SHP77 (cell line): ENCODE results near the gene KCNH2.
"Not testable (repeated sequence)": the region's sequence is repeated elsewhere in the genome, so short reads cannot be mapped to it uniquely, and the experiment has no call there.

Experiments used
- DNase-seq, 2 experiments: peaks; one replicate each; lab custom pipeline; 2025; lab: John Stamatoyannopoulos, UW

KCNH2 gene

GRCh38 chr7:150978126-150978789 lies at the start of gene KCNH2:
TSS of gene KCNH2 (minus strand) at chr7:150978321. CDS start at chr7:150977913, 408 bp downstream.
- peak; percentile 74 to 80 for DNase-seq

GRCh38 chr7:151027728-151028130 lies 49.6 kb upstream of the KCNH2 start:
- not testable (repeated sequence) for DNase-seq

GRCh38 chr7:151026771-151027727 lies 48.9 kb upstream of the KCNH2 start:
- DNase-seq, result not testable (repeated sequence)

GRCh38 chr7:151025924-151026671 lies 48.0 kb upstream of the KCNH2 start:
- DNase-seq, result no peak

- no peak for DNase-seq
These were observed 46.4 kb upstream of the KCNH2 start, which contains the start of gene ATG9B for GRCh38 chr7:151024435-151025056. TSS of gene ATG9B (minus strand) at chr7:151024494. CDS start at chr7:151024423, 71 bp downstream.

GRCh38 chr7:151023232-151023631 lies 45.1 kb upstream of the KCNH2 start:
- no peak for DNase-seq

- no peak for DNase-seq
These were observed 42.1 kb upstream of the KCNH2 start for GRCh38 chr7:151020231-151020630.

GRCh38 chr7:151019130-151019447 lies 41.0 kb upstream of the KCNH2 start:
- no peak for DNase-seq

- DNase-seq, result no peak
These were observed 40.5 kb upstream of the KCNH2 start for GRCh38 chr7:151018421-151019129.

GRCh38 chr7:151017953-151018420 lies 39.9 kb upstream of the KCNH2 start:
- peak; percentile 32 to 49 for DNase-seq

- DNase-seq, result no peak
These were observed 39.3 kb upstream of the KCNH2 start for GRCh38 chr7:151017370-151017952.

GRCh38 chr7:151016942-151017341 lies 38.8 kb upstream of the KCNH2 start:
- DNase-seq, result no peak

GRCh38 chr7:151016505-151016904 lies 38.4 kb upstream of the KCNH2 start:
- no peak for DNase-seq

GRCh38 chr7:151015967-151016366 lies 37.8 kb upstream of the KCNH2 start:
- no peak for DNase-seq

GRCh38 chr7:151014950-151015349 lies 36.8 kb upstream of the KCNH2 start:
- DNase-seq, result no peak

GRCh38 chr7:151013733-151014497 lies 35.8 kb upstream of the KCNH2 start:
- DNase-seq, result no peak

GRCh38 chr7:151013356-151013732 lies 35.2 kb upstream of the KCNH2 start:
- DNase-seq, result no peak

GRCh38 chr7:151012911-151013347 lies 34.8 kb upstream of the KCNH2 start:
- peak in 1 of 2 experiments; percentile 29 for DNase-seq

- no peak for DNase-seq
These were observed 34.0 kb upstream of the KCNH2 start for GRCh38 chr7:151012031-151012692.
